Type B pancreatic cell (in vitro differentiated cells): ENCODE data around the gene KLHL29. TPM values are rescaled to one million over a fixed set of nuclear protein-coding genes. Genes with fewer than 3 reads are reported as not detected.

ENCODE experiments used
- DNase-seq: peaks from one replicate; pipeline ENCODE4 v3.0.0; 2021; ENCODE audit warnings: mixed read lengths; ENCODE audit not compliant: unreplicated experiment; ENCODE audit errors: extremely low spot score
- H3K27ac Mint-ChIP-seq: 2 replicates; pipeline ENCODE4 v1.8.0; 2021; ENCODE audit warnings: mild to moderate bottlenecking, mixed read lengths
- H3K27me3 Mint-ChIP-seq: 2 replicates; pipeline ENCODE4 v1.8.0; 2021; ENCODE audit warnings: mixed read lengths
- H3K36me3 Mint-ChIP-seq: 2 replicates; pipeline ENCODE4 v1.8.0; 2021; ENCODE audit warnings: mixed read lengths
- H3K4me1 Mint-ChIP-seq: one replicate; pipeline ENCODE4 v1.8.0; 2021; ENCODE audit warnings: mixed read lengths; ENCODE audit not compliant: unreplicated experiment
- H3K4me3 Mint-ChIP-seq: 2 replicates; pipeline ENCODE4 v1.8.0; 2021; ENCODE audit warnings: mild to moderate bottlenecking, mixed read lengths
- H3K9me3 Mint-ChIP-seq: 2 replicates; pipeline ENCODE4 v1.8.0; 2021; ENCODE audit warnings: mixed read lengths
- CTCF ChIP-seq: fragments of 200-600 bp; sonication (generic); conservative IDR thresholded peaks from 2 replicates; pipeline ENCODE4 v1.5.0; 2021; ENCODE audit warnings: antibody characterized with exemption, mild to moderate bottlenecking
- total RNA-seq: library from RNA; stranded (reverse); gene quantifications from 2 replicates; pipeline ENCODE4 v1.2.1, GENCODE V29; 2021; ENCODE audit warnings: low replicate concordance

The KLHL29 gene
- total RNA-seq, 1 donor from 2014 or later, result 24.1 TPM

GRCh38 chr2:23469142-23469540 is 84.2 kb downstream of the KLHL29 start:
- Mint-ChIP-seq H3K27me3 (no peaks in the 10 kb centered on the region), H3K9me3 (no peaks in the 10 kb centered on the region)

GRCh38 chr2:23475036-23475435 is 90.1 kb downstream of the KLHL29 start:
- Mint-ChIP-seq H3K36me3 (peaks cover 4% of the 10 kb centered on the region), H3K4me3 (no peak overlapping the region), H3K27ac (no peak overlapping the region), H3K27me3 (no peaks in the 10 kb centered on the region), H3K9me3 (no peaks in the 10 kb centered on the region), H3K4me1 (peaks cover 23% of the 10 kb centered on the region)
- DNase-seq, result no peak
- TF ChIP-seq CTCF, result no peak

More at GRCh38 chr2:23469142-23469540, 84.2 kb downstream of the KLHL29 start:
- H3K27ac Mint-ChIP-seq, result no peak overlapping the region
- H3K36me3 Mint-ChIP-seq, result peaks cover 8% of the 10 kb centered on the region
- peaks cover 21% of the 10 kb centered on the region for H3K4me1 Mint-ChIP-seq
- TF ChIP-seq CTCF, result no peak
- H3K4me3 Mint-ChIP-seq, result no peak overlapping the region
- DNase-seq, result no peak

- no peak overlapping the region for H3K4me3 Mint-ChIP-seq
- no peak overlapping the region for H3K27ac Mint-ChIP-seq
These were observed 90.5 kb downstream of the KLHL29 start for GRCh38 chr2:23475473-23475872.

GRCh38 chr2:23476786-23477185 is 91.8 kb downstream of the KLHL29 start:
- Mint-ChIP-seq H3K27ac (no peak overlapping the region), H3K36me3 (peaks cover 8% of the 10 kb centered on the region), H3K27me3 (no peaks in the 10 kb centered on the region), H3K4me1 (peaks cover 35% of the 10 kb centered on the region), H3K4me3 (no peak overlapping the region), H3K9me3 (peaks cover 5% of the 10 kb centered on the region)
- no peak for TF ChIP-seq CTCF
- no peak for DNase-seq

More at GRCh38 chr2:23475473-23475872, 90.5 kb downstream of the KLHL29 start:
- H3K36me3 Mint-ChIP-seq, result peaks cover 4% of the 10 kb centered on the region
- no peak for TF ChIP-seq CTCF
- peaks cover 25% of the 10 kb centered on the region for H3K4me1 Mint-ChIP-seq
- H3K27me3 Mint-ChIP-seq, result no peaks in the 10 kb centered on the region
- DNase-seq, result no peak
- H3K9me3 Mint-ChIP-seq, result peaks cover under 1% of the 10 kb centered on the region

- no peak overlapping the region for H3K27ac Mint-ChIP-seq
- no peak for DNase-seq
- H3K36me3 Mint-ChIP-seq, result peaks cover 8% of the 10 kb centered on the region
- peaks cover 35% of the 10 kb centered on the region for H3K4me1 Mint-ChIP-seq
- no peaks in the 10 kb centered on the region for H3K27me3 Mint-ChIP-seq
- peaks cover 5% of the 10 kb centered on the region for H3K9me3 Mint-ChIP-seq
- TF ChIP-seq CTCF, result no peak
- no peak overlapping the region for H3K4me3 Mint-ChIP-seq
These were observed 92.4 kb downstream of the KLHL29 start for GRCh38 chr2:23477392-23477791.
